Measurements from ENCODE around the gene CNTNAP4.

DNA sequence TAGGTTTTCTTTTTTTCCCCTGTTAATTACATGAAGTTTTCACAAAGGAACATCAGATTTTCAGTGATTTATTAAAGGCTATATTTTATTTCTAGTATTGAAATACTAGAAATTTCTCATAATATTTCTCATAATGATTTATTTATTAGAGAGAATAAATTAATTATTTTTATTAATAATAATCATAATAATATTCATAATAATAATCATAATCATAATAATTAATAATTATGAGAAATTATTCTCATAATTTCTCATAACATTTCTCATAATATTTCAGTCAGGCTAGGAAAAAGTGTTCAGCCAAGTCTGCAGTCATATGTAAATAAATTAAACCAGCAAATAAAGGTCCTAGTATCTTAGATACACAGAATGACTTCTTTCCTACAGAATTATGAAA, 41.4 kb downstream of the CNTNAP4 start:
- TF ChIP-seq SMC3 (conservative IDR thresholded peaks at IDR 0.05; ENCODE audit: poor library complexity) (no peak), EZH2 (IDR thresholded peaks at IDR 0.05; ENCODE audit: borderline replicate concordance, insufficient read depth, low read length, poor library complexity, severe bottlenecking) (no peak), EP300 (conservative IDR thresholded peaks at IDR 0.05; ENCODE audit: poor library complexity, severe bottlenecking) (no peak)
- TF ChIP-seq, protein P1, sequence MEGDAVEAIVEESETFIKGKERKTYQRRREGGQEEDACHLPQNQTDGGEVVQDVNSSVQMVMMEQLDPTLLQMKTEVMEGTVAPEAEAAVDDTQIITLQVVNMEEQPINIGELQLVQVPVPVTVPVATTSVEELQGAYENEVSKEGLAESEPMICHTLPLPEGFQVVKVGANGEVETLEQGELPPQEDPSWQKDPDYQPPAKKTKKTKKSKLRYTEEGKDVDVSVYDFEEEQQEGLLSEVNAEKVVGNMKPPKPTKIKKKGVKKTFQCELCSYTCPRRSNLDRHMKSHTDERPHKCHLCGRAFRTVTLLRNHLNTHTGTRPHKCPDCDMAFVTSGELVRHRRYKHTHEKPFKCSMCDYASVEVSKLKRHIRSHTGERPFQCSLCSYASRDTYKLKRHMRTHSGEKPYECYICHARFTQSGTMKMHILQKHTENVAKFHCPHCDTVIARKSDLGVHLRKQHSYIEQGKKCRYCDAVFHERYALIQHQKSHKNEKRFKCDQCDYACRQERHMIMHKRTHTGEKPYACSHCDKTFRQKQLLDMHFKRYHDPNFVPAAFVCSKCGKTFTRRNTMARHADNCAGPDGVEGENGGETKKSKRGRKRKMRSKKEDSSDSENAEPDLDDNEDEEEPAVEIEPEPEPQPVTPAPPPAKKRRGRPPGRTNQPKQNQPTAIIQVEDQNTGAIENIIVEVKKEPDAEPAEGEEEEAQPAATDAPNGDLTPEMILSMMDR (IDR thresholded peaks at IDR 0.05; ENCODE audit: poor library complexity, severe bottlenecking): no peak

Data from neural cell (in vitro differentiated cells).